ENCODE results near the gene GGT6.

- TF ChIP-seq CTCF (IDR thresholded peaks at IDR 0.05) (no peak), POLR2A (IDR thresholded peaks at IDR 0.05) (no peak)
Measured at GRCh38 chr17:4529533-4530152, 30.7 kb downstream of the GGT6 start.
